GM23338 (cell line): ENCODE measurements around the gene EXOC6B. TPM values are rescaled to one million over a fixed set of nuclear protein-coding genes. Genes with fewer than 3 reads are reported as not detected.

Experiments used
- ATAC-seq: fragments of 200-7000 bp; cut with Tn5 transposase; 3 replicates; pipeline ENCODE4 v1.9.1; 2020
- DNase-seq: peaks from one replicate; pipeline ENCODE4 v3.0.0-alpha.2; 2015; ENCODE audit warnings: low spot score
- H2AFZ ChIP-seq: fragments of 200-600 bp; sonication (generic); 2 replicates; pipeline ENCODE4 v1.8.0; 2016; ENCODE audit warnings: antibody characterized with exemption, mild to moderate bottlenecking, moderate library complexity
- H3F3A ChIP-seq: fragments of 200-600 bp; sonication (generic); replicated peaks from 2 replicates; pipeline ENCODE4 v1.8.0; 2017; ENCODE audit warnings: antibody characterized with exemption, mixed run types, low read depth
- H3K27ac ChIP-seq: fragments of 200-600 bp; sonication (generic); 2 replicates; pipeline ENCODE4 v1.6.1; 2016; ENCODE audit warnings: low read depth
- H3K27me3 ChIP-seq: fragments of 200-600 bp; sonication (generic); 2 replicates; pipeline ENCODE4 v1.8.0; 2016; ENCODE audit warnings: mild to moderate bottlenecking, mixed run types, moderate library complexity; ENCODE audit not compliant: insufficient read depth
- H3K36me3 ChIP-seq: fragments of 200-600 bp; sonication (generic); 2 replicates; pipeline ENCODE4 v1.8.0; 2016; ENCODE audit warnings: mild to moderate bottlenecking; ENCODE audit not compliant: insufficient read depth
- H3K4me1 ChIP-seq: fragments of 200-600 bp; sonication (generic); 2 replicates; pipeline ENCODE4 v1.8.0; 2016; ENCODE audit warnings: mild to moderate bottlenecking, moderate library complexity; ENCODE audit not compliant: insufficient read depth
- H3K4me2 ChIP-seq: fragments of 200-600 bp; sonication (generic); 2 replicates; pipeline ENCODE4 v1.7.1; 2017; ENCODE audit warnings: mixed run types
- H3K4me3 ChIP-seq: fragments of 200-600 bp; sonication (generic); 2 replicates; pipeline ENCODE4 v1.6.1; 2016; ENCODE audit warnings: mixed run types
- H3K79me2 ChIP-seq: fragments of 200-600 bp; sonication (generic); replicated peaks from 2 replicates; pipeline ENCODE4 v1.8.0; 2017; ENCODE audit warnings: mild to moderate bottlenecking; ENCODE audit not compliant: insufficient read depth
- H3K9me2 ChIP-seq: fragments of 200-600 bp; sonication (generic); 2 replicates; pipeline ENCODE4 v1.8.0; 2017; ENCODE audit not compliant: insufficient read depth
- H4K20me1 ChIP-seq: fragments of 200-600 bp; sonication (generic); replicated peaks from 2 replicates; pipeline ENCODE4 v1.8.0; 2017; ENCODE audit warnings: mild to moderate bottlenecking; ENCODE audit not compliant: insufficient read depth
- H3K27ac Mint-ChIP-seq: 2 replicates; pipeline ENCODE4 v1.8.0; 2020; ENCODE audit warnings: inconsistent platforms, mild to moderate bottlenecking, moderate library complexity, mixed read lengths
- H3K27me3 Mint-ChIP-seq: 3 replicates; pipeline ENCODE4 v1.8.0; 2022; ENCODE audit warnings: low read depth, mild to moderate bottlenecking, moderate library complexity, mixed read lengths, inconsistent platforms; ENCODE audit not compliant: insufficient read depth, poor library complexity
- H3K36me3 Mint-ChIP-seq: 3 replicates; pipeline ENCODE4 v1.8.0; 2021; ENCODE audit warnings: low read depth, mild to moderate bottlenecking, inconsistent platforms, moderate library complexity, mixed read lengths
- H3K4me1 Mint-ChIP-seq: 3 replicates; pipeline ENCODE4 v1.8.0; 2020; ENCODE audit warnings: mild to moderate bottlenecking, inconsistent platforms, mixed read lengths
- H3K4me3 Mint-ChIP-seq: 3 replicates; pipeline ENCODE4 v1.8.0; 2021; ENCODE audit warnings: moderate library complexity, mild to moderate bottlenecking, inconsistent platforms, mixed read lengths
- H3K9me3 Mint-ChIP-seq: 3 replicates; pipeline ENCODE4 v1.8.0; 2020; ENCODE audit warnings: moderate library complexity, mild to moderate bottlenecking, inconsistent platforms, mixed read lengths
- CREB1 ChIP-seq: fragments of 250-450 bp; sonication (Bioruptor Pico); IDR thresholded peaks from 2 replicates; pipeline ENCODE4 v1.5.0; 2020; ENCODE audit warnings: low read depth, mild to moderate bottlenecking, moderate library complexity
- EZH2phosphoT487 ChIP-seq: fragments of 200-600 bp; sonication (generic); IDR thresholded peaks from one replicate; pipeline ENCODE4 v1.8.1; 2018; ENCODE audit warnings: antibody characterized with exemption; ENCODE audit not compliant: unreplicated experiment
- POLR2AphosphoS5 ChIP-seq: IDR thresholded peaks from 2 replicates; pipeline ENCODE4 v1.6.1; 2016; ENCODE audit warnings: antibody characterized with exemption, low read depth
- STAT1 ChIP-seq: IDR thresholded peaks from one replicate; pipeline ENCODE4 v1.6.1; 2016; ENCODE audit warnings: antibody characterized with exemption; ENCODE audit not compliant: unreplicated experiment
- ZNF114 ChIP-seq: fragments of 250-450 bp; sonication (Bioruptor Pico); IDR thresholded peaks from 2 replicates; pipeline ENCODE4 v1.5.0; 2020; ENCODE audit warnings: mild to moderate bottlenecking, moderate library complexity
- polyA plus RNA-seq: library from polyadenylated mRNA; unstranded; fragments of >200 nt; fragmentation: Nextera tagmentation; extraction: Ambion mirVana; gene quantifications from 2 replicates; pipeline ENCODE4 v1.2.1, GENCODE V29; 2016
- total RNA-seq: library from RNA; depleted of rRNA; stranded (reverse); fragments of >200 nt; shearing (Covaris generic); gene quantifications from 2 replicates; pipeline ENCODE4 v1.2.3, GENCODE V29; 2014
- TF ChIP-seq, protein P1 (sequence below): IDR thresholded peaks from 2 replicates; pipeline ENCODE4 v1.6.1; 2016; ENCODE audit warnings: antibody characterized with exemption
- TF ChIP-seq, protein P2 (sequence below): fragments of 250-450 bp; sonication (Bioruptor Pico); IDR thresholded peaks from 2 replicates; pipeline ENCODE4 v1.5.0; 2020; ENCODE audit warnings: mild to moderate bottlenecking, moderate library complexity
- TF ChIP-seq, protein P3 (sequence below): IDR thresholded peaks from one replicate; pipeline ENCODE4 v1.6.1; 2018; ENCODE audit warnings: antibody characterized with exemption; ENCODE audit not compliant: unreplicated experiment

The EXOC6B gene
- total and polyA plus RNA-seq, 2 experiments from 2014 or later: 7.2 to 45.9 TPM

DNA sequence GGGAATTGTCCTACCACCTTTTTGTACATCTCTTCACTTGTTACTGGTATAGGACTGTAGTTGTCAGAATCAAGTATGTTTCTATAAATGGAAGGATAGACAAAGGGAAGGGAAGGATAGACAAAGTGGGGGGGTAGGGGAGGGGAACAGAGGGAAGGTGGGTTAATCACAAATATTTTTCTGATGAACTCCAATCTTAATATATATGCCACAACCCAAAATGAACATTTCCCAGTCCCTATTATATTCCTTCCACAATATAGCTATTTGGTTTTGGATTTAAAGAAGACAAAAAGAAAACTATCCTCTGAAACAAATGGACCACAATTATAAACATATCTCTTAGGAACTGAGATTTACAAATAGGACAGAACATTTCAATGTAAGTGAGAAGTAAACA, 329.4 kb downstream of the EXOC6B start:
- ATAC-seq: no peak
- no peak overlapping the region for H2AFZ ChIP-seq
- H3K27me3 ChIP-seq: no peaks in the 10 kb centered on the region
- H3K4me2 ChIP-seq: no peak overlapping the region
- DNase-seq: no peak
- H3K36me3 ChIP-seq: no peaks in the 10 kb centered on the region
- no peaks in the 10 kb centered on the region for H3K79me2 ChIP-seq
- H3K9me2 ChIP-seq: no peaks in the 10 kb centered on the region
- Mint-ChIP-seq H3K27me3 (no peaks in the 10 kb centered on the region), H3K4me1 (no peaks in the 10 kb centered on the region), H3K9me3 (no peaks in the 10 kb centered on the region), H3K36me3 (no peaks in the 10 kb centered on the region), H3K27ac (no peak overlapping the region), H3K4me3 (no peak overlapping the region)
- H4K20me1 ChIP-seq: no peaks in the 10 kb centered on the region
- H3K4me1 ChIP-seq: no peaks in the 10 kb centered on the region
- H3K4me3 ChIP-seq: no peak overlapping the region
- TF ChIP-seq POLR2AphosphoS5 (no peak), ZNF114 (CRISPR knock-in tag) (no peak), CREB1 (CRISPR knock-in tag) (no peak), STAT1 (no peak), EZH2phosphoT487 (no peak)
- TF ChIP-seq, protein P1, sequence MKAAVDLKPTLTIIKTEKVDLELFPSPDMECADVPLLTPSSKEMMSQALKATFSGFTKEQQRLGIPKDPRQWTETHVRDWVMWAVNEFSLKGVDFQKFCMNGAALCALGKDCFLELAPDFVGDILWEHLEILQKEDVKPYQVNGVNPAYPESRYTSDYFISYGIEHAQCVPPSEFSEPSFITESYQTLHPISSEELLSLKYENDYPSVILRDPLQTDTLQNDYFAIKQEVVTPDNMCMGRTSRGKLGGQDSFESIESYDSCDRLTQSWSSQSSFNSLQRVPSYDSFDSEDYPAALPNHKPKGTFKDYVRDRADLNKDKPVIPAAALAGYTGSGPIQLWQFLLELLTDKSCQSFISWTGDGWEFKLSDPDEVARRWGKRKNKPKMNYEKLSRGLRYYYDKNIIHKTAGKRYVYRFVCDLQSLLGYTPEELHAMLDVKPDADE: no peak
- TF ChIP-seq, protein P2, sequence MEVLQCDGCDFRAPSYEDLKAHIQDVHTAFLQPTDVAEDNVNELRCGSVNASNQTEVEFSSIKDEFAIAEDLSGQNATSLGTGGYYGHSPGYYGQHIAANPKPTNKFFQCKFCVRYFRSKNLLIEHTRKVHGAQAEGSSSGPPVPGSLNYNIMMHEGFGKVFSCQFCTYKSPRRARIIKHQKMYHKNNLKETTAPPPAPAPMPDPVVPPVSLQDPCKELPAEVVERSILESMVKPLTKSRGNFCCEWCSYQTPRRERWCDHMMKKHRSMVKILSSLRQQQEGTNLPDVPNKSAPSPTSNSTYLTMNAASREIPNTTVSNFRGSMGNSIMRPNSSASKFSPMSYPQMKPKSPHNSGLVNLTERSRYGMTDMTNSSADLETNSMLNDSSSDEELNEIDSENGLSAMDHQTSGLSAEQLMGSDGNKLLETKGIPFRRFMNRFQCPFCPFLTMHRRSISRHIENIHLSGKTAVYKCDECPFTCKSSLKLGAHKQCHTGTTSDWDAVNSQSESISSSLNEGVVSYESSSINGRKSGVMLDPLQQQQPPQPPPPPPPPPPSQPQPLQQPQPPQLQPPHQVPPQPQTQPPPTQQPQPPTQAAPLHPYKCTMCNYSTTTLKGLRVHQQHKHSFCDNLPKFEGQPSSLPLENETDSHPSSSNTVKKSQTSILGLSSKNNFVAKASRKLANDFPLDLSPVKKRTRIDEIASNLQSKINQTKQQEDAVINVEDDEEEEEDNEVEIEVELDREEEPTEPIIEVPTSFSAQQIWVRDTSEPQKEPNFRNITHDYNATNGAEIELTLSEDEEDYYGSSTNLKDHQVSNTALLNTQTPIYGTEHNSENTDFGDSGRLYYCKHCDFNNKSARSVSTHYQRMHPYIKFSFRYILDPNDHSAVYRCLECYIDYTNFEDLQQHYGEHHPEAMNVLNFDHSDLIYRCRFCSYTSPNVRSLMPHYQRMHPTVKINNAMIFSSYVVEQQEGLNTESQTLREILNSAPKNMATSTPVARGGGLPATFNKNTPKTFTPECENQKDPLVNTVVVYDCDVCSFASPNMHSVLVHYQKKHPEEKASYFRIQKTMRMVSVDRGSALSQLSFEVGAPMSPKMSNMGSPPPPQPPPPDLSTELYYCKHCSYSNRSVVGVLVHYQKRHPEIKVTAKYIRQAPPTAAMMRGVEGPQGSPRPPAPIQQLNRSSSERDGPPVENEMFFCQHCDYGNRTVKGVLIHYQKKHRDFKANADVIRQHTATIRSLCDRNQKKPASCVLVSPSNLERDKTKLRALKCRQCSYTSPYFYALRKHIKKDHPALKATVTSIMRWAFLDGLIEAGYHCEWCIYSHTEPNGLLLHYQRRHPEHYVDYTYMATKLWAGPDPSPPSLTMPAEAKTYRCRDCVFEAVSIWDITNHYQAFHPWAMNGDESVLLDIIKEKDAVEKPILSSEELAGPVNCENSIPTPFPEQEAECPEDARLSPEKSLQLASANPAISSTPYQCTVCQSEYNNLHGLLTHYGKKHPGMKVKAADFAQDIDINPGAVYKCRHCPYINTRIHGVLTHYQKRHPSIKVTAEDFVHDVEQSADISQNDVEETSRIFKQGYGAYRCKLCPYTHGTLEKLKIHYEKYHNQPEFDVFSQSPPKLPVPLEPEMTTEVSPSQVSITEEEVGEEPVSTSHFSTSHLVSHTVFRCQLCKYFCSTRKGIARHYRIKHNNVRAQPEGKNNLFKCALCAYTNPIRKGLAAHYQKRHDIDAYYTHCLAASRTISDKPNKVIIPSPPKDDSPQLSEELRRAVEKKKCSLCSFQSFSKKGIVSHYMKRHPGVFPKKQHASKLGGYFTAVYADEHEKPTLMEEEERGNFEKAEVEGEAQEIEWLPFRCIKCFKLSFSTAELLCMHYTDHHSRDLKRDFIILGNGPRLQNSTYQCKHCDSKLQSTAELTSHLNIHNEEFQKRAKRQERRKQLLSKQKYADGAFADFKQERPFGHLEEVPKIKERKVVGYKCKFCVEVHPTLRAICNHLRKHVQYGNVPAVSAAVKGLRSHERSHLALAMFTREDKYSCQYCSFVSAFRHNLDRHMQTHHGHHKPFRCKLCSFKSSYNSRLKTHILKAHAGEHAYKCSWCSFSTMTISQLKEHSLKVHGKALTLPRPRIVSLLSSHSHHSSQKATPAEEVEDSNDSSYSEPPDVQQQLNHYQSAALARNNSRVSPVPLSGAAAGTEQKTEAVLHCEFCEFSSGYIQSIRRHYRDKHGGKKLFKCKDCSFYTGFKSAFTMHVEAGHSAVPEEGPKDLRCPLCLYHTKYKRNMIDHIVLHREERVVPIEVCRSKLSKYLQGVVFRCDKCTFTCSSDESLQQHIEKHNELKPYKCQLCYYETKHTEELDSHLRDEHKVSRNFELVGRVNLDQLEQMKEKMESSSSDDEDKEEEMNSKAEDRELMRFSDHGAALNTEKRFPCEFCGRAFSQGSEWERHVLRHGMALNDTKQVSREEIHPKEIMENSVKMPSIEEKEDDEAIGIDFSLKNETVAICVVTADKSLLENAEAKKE (CRISPR knock-in tag): no peak
- TF ChIP-seq, protein P3, sequence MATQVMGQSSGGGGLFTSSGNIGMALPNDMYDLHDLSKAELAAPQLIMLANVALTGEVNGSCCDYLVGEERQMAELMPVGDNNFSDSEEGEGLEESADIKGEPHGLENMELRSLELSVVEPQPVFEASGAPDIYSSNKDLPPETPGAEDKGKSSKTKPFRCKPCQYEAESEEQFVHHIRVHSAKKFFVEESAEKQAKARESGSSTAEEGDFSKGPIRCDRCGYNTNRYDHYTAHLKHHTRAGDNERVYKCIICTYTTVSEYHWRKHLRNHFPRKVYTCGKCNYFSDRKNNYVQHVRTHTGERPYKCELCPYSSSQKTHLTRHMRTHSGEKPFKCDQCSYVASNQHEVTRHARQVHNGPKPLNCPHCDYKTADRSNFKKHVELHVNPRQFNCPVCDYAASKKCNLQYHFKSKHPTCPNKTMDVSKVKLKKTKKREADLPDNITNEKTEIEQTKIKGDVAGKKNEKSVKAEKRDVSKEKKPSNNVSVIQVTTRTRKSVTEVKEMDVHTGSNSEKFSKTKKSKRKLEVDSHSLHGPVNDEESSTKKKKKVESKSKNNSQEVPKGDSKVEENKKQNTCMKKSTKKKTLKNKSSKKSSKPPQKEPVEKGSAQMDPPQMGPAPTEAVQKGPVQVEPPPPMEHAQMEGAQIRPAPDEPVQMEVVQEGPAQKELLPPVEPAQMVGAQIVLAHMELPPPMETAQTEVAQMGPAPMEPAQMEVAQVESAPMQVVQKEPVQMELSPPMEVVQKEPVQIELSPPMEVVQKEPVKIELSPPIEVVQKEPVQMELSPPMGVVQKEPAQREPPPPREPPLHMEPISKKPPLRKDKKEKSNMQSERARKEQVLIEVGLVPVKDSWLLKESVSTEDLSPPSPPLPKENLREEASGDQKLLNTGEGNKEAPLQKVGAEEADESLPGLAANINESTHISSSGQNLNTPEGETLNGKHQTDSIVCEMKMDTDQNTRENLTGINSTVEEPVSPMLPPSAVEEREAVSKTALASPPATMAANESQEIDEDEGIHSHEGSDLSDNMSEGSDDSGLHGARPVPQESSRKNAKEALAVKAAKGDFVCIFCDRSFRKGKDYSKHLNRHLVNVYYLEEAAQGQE: no peak
- H3K27ac ChIP-seq: no peak overlapping the region
- H3F3A ChIP-seq: no peaks in the 10 kb centered on the region
